Superior temporal gyrus (tissue), 1 donor: ENCODE data around the gene TBC1D5.

ENCODE experiments used
- DNase-seq: peaks from one replicate; pipeline ENCODE4 v3.0.0-alpha.2; 2016; ENCODE audit errors: extremely low spot score

Gene TBC1D5

GRCh38 chr3:17592956-17593355 is 149.5 kb downstream of the TBC1D5 start:
- DNase-seq, result no peak

DNA sequence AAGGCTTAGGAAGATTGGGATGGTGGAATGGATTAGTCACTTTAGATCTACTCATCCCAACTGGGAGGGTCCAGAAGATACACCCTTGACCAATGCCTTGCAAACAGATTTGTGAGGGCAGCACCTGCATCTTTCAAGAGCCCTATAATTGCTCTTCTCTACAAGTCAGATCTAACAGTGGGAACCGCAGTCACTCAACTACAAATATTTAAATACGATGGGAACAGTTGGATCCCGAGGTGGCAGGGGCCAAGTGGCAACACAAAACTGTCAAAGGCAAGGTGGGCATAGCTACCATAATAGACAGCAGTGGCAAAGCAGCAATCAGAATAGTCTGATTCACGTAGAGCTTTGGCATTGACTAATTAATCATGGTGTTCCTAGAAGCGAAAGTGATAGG is 152.0 kb downstream of the TBC1D5 start:
- no peak for DNase-seq

DNA sequence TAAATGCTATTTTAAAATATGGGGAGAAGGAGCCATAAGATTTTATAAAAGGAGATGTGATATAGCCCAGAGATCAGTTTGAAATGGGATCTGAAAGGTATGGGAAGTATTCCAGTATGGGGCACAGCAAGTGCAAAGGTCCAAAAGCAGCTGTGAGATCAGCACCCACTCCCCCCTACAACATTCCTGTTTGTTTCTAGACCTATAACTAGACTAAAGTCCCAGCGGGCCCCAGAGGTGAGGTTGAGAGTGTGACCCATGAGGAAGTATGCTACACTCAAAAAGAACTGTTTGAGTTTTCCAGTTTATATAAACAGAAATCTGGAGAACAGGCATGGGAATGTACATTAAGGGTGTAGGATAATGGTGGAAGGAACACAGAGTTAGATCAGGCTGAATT is 152.5 kb downstream of the TBC1D5 start:
- no peak for DNase-seq

DNA sequence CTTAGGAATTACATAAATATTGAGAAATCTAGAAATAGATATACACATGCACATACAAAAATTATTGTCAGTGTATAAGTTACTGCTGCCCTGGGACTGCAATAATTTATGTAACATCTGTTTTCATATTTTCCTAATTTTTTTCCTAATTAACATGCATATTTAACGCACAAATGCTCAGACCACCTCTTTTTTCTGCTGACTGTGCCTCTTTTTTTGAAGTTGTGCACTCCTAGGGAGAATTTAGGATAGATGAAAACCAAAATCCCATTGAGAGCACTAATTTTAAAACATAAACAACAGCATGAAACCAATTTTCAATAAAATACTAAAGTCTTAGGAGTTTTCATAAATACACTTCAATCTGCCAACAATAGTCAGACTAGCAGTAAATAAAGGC is 154.0 kb downstream of the TBC1D5 start:
- no peak for DNase-seq

DNA sequence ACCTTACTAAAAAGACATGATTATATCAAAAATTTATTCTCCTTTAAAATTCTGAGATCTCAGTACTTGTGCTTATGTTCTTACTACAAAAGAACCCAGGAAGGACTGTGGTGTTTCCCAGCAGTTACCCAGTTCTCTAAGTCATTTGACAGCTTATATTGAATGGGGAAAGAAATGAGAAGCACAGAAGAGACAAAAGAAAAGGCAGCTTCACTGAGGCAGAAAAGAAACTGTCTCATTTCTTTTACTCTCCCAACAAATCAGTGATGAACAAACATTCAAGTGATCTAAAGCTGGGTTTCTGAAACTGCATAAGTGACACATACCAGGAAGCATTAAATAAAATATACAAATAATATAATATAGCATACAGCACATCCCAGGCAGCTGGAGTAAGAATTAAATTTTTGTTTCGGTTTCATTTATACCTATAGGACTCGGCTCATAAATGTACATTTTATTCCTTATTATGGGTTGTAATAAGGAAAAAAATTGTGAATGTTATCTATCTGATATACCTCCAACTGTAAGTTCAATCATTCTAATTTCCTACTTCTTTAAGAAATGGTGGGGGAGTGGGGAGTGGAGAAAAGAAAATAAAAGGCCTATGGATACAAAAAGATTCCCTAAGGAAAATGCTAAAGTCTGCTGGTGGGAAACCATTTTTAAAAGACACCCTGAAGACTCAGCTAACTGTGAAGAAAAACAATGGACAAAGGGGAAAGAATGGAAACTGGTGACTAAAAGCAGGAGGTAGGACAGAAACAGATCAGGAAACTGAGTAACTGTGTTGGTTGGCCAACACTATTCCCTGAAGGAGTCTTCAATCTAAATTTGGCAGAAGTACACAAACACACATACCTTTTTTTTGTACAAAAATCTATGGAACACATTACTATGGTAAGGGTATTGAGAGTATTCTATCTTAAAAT is 156.8 kb downstream of the TBC1D5 start:
- DNase-seq, result no peak

DNA sequence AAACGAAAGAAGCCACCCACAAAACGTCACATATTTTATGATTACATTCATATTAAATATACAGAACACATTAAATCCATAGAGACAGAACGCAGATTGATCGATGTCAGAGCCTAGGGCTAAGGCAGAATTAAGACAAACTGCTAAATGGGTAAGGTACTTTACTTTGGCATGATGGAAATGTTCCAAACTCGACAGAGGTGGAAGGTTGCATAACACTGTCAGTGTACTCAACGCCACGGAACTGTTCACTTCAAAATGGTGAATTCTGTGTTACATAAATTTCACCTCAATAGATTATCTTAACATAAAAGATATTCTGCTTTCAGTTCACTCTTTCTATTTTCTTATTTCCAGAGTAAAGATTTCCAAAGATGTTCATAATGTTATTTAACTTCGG is 158.4 kb downstream of the TBC1D5 start:
- DNase-seq, result no peak

GRCh38 chr3:17583530-17583929 is 158.9 kb downstream of the TBC1D5 start:
- no peak for DNase-seq

- no peak for DNase-seq
Measured at GRCh38 chr3:17581421-17582080, 160.9 kb downstream of the TBC1D5 start.

GRCh38 chr3:17580901-17581300 is 161.5 kb downstream of the TBC1D5 start:
- DNase-seq, result no peak

DNA sequence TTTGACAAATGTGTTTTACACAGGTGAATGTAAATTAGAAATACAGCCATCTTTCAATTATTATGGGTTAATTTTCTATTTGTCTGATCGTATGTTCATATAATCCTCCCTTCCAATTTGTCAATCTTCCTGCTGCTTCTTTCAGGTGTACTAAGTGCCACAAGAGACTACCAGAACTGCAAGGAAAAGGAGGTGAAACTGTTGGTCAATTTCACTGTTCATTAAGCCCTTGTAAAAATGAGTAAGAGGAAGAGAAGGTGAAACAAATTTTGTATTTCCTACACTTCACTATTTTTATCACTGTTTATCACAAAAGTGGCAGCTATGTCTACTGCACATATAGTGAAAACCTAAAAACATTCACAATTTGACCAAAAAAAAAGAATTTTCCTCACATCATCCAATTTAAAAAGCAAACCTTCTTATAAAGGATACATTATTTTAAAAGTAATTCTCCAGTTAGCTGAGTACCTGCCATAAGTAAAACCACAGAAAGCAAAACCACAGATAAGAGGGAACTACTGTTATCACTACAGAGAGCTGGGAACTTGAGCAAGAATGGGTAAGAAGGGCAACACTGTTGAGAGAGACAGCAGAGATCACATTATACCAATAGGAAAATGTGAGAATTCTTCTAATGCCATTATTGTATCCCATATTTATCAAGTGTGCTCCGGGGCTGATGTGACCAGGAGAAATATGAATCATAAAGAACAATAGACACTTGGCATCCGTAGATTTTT is 163.0 kb downstream of the TBC1D5 start:
- DNase-seq, result no peak

DNA sequence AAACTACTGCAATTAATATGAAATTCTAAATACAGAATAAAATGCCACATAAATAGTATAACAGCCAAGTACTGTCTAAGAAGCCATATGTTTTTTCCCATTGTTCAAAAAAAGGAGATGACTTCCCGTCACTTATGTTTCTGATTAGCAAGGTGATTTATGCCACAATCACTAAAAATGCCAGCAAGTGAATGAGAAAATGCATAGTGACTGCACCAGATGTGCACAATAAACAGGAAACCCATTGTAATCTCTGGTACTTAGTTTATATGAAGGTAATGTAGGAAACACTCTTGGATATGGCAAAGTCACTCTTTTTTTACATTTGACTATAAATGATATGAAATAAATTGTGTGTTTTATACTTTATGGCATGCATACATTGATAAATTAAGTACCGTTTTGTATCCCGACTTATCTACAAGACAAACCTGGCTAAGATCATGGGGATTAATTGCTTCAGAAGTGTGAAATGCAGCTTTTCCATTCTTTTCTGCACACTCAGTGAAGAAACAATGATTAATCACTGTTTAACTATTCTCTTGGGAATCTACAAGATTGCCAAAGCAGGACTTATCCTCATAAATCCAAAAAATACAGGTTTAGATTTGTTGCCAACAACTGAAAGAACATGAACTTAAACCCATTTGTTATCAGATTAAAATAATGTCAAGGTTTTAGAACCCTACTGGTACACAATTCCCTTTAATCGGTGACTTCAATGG is 164.5 kb downstream of the TBC1D5 start:
- DNase-seq, result no peak

GRCh38 chr3:17573396-17573795 is 169.0 kb downstream of the TBC1D5 start:
- no peak for DNase-seq

GRCh38 chr3:17571686-17572085 is 170.7 kb downstream of the TBC1D5 start:
- no peak for DNase-seq

DNA sequence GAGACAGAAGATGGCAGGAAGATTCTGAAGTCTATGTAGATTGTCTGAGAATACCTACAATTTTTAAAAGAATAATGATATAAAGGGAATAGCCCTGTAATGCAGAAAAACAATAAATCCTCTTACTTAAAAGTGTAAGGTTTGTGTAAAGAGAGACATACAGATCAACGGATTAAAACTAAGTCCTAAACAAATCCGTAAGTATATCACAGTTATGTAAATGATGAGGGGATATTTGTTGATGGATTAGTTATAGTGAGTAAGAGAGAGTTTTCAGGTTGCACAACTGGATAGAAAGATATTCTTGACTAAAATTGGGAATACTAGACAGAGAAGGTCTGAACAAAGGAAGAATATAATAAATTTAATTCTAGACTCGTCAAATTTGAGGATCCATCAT is 179.6 kb downstream of the TBC1D5 start:
- DNase-seq, result no peak

DNA sequence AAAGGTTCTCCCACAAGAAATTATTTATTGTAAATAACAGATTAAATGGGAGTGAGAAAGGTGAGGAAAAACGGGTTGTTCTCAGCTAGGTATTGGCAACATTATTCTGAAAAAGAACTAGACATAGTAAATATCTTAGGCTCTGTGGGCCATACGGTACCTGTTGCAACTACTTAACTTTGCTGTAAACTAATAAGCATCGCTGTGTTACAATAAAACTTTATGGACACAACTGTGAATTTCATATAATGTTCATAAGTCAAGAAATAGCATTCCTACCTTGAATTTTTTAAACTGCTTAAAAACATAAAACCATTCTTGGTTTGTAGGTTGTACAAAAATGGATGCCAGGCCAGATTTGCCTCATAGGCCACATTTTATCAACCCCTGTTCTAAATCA is 183.9 kb downstream of the TBC1D5 start:
- no peak for DNase-seq

DNA sequence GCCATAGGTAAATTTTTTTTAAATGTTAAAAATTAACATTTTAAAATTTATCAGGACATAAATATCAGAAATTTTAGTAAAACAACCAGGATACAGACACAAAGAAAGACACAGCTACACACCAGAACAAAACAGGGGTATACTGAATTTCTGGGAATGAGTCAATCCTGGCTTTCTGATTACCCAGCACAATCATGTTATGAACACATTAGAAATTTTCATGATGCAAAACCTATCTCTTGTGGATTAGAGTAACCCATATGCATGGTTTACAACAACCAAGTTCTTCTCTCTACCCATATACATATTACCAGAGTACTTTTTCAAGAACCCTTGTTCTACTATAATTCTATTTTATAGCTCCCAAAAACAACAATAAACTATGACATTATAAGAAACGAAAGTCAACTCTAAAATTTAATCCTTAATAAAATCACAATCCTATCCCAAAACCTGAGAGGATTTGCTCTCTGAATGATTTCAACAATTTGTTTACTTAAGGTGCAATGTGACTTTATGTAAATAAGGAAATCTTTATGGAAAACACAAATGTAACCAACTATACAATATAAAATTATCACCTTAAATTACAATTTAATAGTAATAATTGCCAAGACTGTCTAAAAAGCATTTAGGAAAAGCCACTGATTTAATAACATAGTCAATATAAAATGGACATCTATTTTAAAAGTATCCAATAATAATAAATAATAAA is 184.5 kb downstream of the TBC1D5 start:
- DNase-seq, result no peak

GRCh38 chr3:17555525-17555924 is 186.9 kb downstream of the TBC1D5 start:
- no peak for DNase-seq

DNA sequence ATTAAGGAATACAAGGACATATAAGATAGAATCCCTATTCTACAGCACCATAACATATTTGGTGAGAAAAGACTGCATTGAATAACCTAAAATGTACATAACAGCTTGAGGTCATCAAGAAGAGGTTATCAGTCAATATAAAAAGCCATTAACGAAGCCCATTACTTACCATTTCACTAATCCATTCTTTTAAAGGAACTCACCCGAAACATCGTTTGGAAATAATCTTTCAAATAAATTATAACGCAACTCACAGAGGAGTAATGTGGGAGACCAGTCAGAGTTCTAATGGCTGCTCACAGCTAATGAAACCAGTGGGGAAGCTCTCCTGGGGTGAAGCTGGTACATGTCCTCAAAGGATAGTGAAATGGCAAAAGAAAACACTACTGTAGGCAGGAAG is 188.4 kb downstream of the TBC1D5 start:
- DNase-seq, result no peak

DNA sequence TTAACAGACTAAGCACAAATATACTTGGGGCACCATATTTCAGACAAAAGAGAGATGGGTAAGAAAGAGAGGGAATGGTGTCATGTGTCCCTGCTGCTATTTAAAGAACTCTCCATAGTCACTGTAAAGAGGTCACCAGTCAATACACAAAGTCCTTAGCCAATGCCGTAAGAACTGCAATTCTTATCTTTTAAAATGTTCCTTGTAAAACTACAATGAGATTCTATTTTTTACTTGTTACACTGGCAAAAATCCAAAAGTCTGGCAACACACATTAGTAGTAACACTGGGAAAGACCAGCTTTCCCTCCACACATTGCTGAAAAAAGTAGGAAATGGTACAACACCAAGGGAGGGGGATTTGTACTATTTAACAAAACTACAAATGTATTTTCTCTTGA is 189.4 kb downstream of the TBC1D5 start:
- DNase-seq, result no peak

- DNase-seq, result no peak
Measured at GRCh38 chr3:17552351-17552750, 190.1 kb downstream of the TBC1D5 start.

- DNase-seq, result no peak
Measured at GRCh38 chr3:17551895-17552294, 190.5 kb downstream of the TBC1D5 start.
